NK-92 treated with Interleukin-12 subunit alpha and Interleukin-12 subunit beta, amount 100 ng/mL, for 24 hours (cell line): ENCODE data around the gene ARSD.
A peak's percentile ranks its signal among the peaks of the same experiment; 100 is the strongest.
"Not testable (repeated sequence)": the region's sequence is repeated elsewhere in the genome, so short reads cannot be mapped to it uniquely, and the experiment has no call there.

Experiments used
- DNase-seq: peaks from one replicate; lab custom pipeline; 2025; lab: John Stamatoyannopoulos, UW

The ARSD gene

GRCh38 chrX:2890536-2891460, 38.3 kb downstream of the ARSD start:
- not testable (repeated sequence) for DNase-seq

GRCh38 chrX:2889706-2890490, 39.2 kb downstream of the ARSD start:
- DNase-seq, result peak; percentile 11

GRCh38 chrX:2889045-2889605, 40.0 kb downstream of the ARSD start:
- DNase-seq, result no peak

- DNase-seq, result no peak
Observed at GRCh38 chrX:2888309-2888708, 40.8 kb downstream of the ARSD start.

GRCh38 chrX:2883770-2884169, 45.4 kb downstream of the ARSD start:
- DNase-seq, result no peak

GRCh38 chrX:2879670-2880069, 49.5 kb downstream of the ARSD start:
- DNase-seq, result no peak

GRCh38 chrX:2878563-2878962, 50.6 kb downstream of the ARSD start:
- DNase-seq, result no peak

- no peak for DNase-seq
Observed at GRCh38 chrX:2875798-2876399, 53.2 kb downstream of the ARSD start.

- no peak for DNase-seq
Observed at GRCh38 chrX:2875136-2875481, 54.0 kb downstream of the ARSD start.

GRCh38 chrX:2874222-2875135, 54.7 kb downstream of the ARSD start:
- DNase-seq, result no peak

- no peak for DNase-seq
Observed at GRCh38 chrX:2872671-2873277, 56.4 kb downstream of the ARSD start.

GRCh38 chrX:2871831-2872230, 57.3 kb downstream of the ARSD start:
- DNase-seq, result no peak

GRCh38 chrX:2870650-2871049, 58.5 kb downstream of the ARSD start:
- DNase-seq, result no peak

- DNase-seq, result no peak
Observed at GRCh38 chrX:2867206-2867605, 61.9 kb downstream of the ARSD start.

GRCh38 chrX:2863646-2864045, 65.5 kb downstream of the ARSD start:
- no peak for DNase-seq

GRCh38 chrX:2862404-2862803, 66.7 kb downstream of the ARSD start:
- DNase-seq, result no peak

- DNase-seq, result no peak
Observed at GRCh38 chrX:2859197-2859797, 69.8 kb downstream of the ARSD start.

- DNase-seq, result no peak
Observed at GRCh38 chrX:2857566-2857965, 71.6 kb downstream of the ARSD start.

GRCh38 chrX:2855761-2856160, 73.4 kb downstream of the ARSD start:
- no peak for DNase-seq

GRCh38 chrX:2854918-2855317, 74.2 kb downstream of the ARSD start:
- DNase-seq, result no peak
